GM19193 (cell line): ENCODE results near the gene IQCN.

Source experiments
- POLR2A ChIP-seq: IDR thresholded peaks from 4 replicates; pipeline ENCODE4 v1.6.1; 2011; ENCODE audit not compliant: insufficient read depth, insufficient read length; ENCODE audit errors: extremely low read depth

Gene IQCN

GRCh38 chr19:18226956-18227780, 47.1 kb downstream of the IQCN start:
- TF ChIP-seq POLR2A, result no peak

DNA sequence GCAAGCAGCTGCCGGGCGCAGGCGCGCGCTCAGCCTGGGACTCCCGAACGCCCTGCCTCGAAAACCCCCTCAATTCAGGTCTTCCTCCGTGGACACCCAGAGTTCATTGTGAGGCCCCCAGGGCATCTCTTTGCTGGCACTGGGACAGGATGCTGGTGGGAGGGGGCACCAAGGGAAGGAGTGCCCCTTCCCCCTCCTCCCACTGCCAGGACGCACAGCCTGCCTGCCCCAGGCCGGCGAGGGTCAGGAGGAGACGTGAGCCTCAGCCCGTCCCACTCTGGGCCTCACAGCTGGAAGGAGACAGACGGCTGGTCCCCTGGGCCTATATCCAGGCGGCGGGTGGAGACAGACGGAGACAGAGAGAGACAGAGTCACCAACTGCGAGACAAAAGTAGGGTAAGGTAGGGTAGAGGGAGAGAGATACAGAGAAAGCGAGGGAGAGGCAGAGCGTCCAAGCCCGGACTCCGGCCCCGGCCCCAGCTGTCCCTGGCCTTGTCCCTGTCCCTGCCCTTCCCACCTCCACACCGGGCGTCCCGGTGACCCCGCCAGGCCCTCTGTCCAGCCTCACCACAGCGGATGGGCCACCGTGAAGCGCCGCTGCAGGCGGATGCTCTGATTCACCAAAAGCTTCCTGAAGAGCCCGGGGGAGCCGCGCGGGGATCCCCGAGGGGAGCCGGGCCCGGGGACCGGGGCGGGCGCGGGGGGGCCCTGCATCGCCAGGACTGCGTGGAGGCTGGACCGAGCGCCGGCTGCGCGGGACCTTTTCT, 48.4 kb downstream of the IQCN start, which contains the start of gene PDE4C:
TSS of gene PDE4C (minus strand) at position 737 of the 767 bp plus-strand sequence. CDS start at position 714, 23 bp downstream.
- TF ChIP-seq POLR2A, result no peak

DNA sequence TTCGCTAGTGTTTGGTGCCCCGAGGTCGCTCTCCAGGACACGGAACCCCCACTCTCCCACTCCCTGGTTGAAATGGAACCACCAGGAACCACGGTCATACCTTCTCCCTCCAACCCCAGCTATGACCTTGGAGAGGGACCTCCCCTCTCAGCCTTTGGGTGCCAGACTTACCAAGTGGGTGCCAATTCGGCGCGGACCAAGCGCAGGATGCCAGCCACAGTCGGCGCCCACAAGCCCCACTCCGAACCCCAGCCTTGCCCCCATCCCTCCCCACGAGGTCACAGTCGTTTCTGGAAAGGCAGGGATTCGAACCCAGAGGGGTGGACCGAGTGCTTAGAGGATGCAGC, 48.9 kb downstream of the IQCN start:
- TF ChIP-seq POLR2A, result no peak

- no peak for TF ChIP-seq POLR2A
Measured at GRCh38 chr19:18224525-18225354, 49.5 kb downstream of the IQCN start.

DNA sequence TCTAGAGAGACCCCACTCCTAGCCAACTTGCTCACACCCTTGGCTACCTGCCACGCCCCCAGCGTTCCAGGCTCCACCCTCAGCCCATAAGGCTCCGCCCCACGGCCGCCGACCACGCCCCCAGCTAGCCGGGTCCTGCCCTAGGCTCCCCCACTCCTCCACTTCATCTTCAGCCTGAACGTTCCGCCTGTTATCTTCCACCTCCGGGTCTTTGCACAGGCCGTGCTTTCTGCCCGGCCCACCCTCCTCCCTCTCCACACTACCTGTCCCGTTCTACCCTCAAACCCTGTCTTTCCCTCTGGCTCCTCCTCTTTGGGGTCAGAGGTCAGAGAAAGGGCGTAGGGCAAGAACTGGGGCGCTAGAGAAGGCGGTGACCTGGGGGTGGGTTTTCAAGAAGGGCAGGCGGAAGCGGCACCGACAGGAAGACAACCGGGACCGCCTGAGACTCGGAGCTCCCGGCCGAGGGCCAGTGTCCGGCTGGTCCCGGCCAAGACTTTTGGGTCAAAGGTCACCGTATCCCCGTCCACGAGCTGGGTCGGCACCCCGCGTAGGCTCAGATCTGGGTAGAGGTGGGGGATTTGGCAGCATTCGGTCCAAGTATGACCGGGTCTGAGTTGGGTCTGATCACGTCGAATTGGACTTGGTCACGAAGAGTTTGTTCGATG, 50.3 kb downstream of the IQCN start:
- TF ChIP-seq POLR2A, result no peak

DNA sequence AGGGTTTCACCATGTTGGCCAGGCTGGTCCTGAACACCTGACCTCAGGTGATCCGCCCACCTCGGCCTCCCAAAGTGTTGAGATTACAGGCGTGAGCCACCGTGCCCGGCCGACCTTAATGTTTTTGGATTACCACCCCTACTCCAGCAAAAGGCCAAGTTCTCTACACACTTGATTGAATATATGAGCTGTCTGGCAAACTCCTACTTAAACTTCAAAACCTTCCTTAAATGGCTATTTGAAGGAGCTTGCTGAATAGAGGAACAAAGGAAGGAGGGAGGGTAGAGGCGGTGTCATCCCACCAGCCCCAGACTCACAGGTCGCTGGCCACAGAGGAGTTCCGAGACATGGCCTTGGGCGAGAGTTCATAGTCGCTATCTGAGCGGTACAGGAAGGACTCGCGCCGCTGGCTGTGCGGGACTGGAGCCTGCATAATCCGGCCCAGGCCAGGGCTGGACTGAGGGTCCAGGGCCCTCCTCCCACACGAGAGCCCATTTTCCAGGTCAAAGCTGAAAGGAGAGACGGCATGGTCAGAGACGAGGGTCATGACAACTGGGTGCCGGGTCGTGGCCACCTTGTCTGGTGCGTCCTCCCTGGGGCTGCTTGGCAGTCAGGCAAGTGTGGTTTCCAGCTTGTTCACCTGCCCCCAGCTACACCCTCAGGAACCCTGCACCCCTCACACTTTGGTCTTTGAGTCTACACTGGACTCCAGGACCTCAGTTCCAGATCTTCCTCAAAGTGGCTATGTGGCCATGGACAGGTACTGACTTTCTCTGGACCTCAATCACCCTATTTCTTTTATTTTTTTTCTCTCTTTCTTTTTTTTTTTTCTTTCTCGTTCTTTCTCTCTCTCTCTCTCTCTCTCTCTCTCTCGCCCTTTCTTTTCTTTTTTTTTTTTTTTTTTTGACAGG, 52.2 kb downstream of the IQCN start:
- TF ChIP-seq POLR2A, result no peak

GRCh38 chr19:18220632-18221275, 53.5 kb downstream of the IQCN start:
- TF ChIP-seq POLR2A, result no peak

- no peak for TF ChIP-seq POLR2A
Measured at GRCh38 chr19:18219911-18220631, 54.2 kb downstream of the IQCN start.

- no peak for TF ChIP-seq POLR2A
Measured at GRCh38 chr19:18218600-18218999, 55.7 kb downstream of the IQCN start.

- no peak for TF ChIP-seq POLR2A
Measured at GRCh38 chr19:18218159-18218558, 56.1 kb downstream of the IQCN start.

DNA sequence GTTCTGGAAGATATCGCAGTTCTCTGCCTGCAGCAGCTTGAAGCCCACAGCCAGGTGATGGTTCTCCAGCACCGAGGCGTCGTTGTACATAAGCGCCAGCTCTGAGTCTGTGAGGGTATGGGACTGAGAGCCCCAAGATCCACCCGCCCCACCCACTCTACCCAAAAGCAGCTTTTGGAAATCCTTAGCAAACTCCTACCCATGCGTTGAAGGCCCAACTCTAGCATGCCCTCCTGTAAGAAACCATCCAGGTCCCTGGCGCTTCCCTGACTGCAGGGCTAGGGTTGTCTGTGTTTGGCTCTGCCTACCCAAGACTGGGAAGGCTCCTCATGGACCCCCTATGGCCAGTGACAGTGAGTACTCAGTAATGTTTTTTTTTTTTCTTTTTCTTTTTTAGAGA, 57.5 kb downstream of the IQCN start:
- no peak for TF ChIP-seq POLR2A

DNA sequence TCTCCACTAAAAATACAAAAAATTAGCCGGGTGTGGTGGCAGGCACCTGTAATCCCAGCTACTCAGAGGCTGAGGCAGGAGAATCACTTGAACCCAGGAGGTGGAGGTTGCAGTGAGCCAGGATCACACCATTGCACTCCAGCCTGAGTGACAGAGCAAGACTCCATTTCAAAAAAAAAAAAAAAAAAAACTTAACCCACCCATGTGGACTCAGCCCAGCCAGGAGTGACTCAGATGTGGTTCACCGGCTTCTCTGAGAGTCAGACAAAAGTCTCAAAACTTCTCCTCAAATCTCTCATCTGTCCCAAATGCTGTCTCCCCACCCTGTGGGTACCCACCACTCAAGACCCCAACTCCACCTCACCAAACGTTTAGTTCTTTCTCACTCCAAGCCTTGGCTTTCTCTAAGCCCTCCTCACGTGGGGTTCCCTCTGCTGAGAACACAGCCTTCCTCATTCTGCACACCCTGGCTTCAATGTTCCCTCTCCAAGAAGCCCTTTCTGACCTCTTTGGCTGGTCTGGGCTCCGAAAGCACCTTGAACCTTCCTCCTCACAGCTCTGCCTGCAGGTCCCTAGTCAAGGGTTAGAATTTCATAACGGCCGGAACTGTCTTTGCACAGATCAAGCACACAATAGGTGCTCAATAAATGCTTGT, 59.3 kb downstream of the IQCN start:
- no peak for TF ChIP-seq POLR2A
